ENCODE measurements around the gene SUSD1.

- TF ChIP-seq SIN3A (IDR thresholded peaks at IDR 0.05; ENCODE audit: borderline replicate concordance, low read depth, low read length) = no peak
- TF ChIP-seq CTCF (IDR thresholded peaks at IDR 0.05) = no peak
- TF ChIP-seq POLR2AphosphoS5 (IDR thresholded peaks at IDR 0.05; ENCODE audit: low read depth, low read length) = no peak
- no peak for TF ChIP-seq REST (IDR thresholded peaks at IDR 0.05; ENCODE audit: low read depth, low read length)
- TF ChIP-seq TAF1 (IDR thresholded peaks at IDR 0.05; ENCODE audit: borderline replicate concordance, low read depth, low read length) = no peak
- no peak for TF ChIP-seq MAX (IDR thresholded peaks at IDR 0.05; ENCODE audit: low read depth)
- no peak for TF ChIP-seq RFX5 (IDR thresholded peaks at IDR 0.05; ENCODE audit: low read length)
- no peak for TF ChIP-seq FOXM1 (IDR thresholded peaks at IDR 0.05; ENCODE audit: low read depth)
- TF ChIP-seq GATA2 (CRISPR knock-in tag; IDR thresholded peaks at IDR 0.05) = no peak
- no peak for TF ChIP-seq USF2 (IDR thresholded peaks at IDR 0.05; ENCODE audit: borderline replicate concordance, low read depth, low read length)
- TF ChIP-seq YY1 (IDR thresholded peaks at IDR 0.05; ENCODE audit: low read depth) = no peak
- no peak for TF ChIP-seq EP300 (IDR thresholded peaks at IDR 0.05; ENCODE audit: borderline replicate concordance in 1 of 2, low read depth in 1 of 2, low read length in 1 of 2)
- TF ChIP-seq MEF2A (IDR thresholded peaks at IDR 0.05; ENCODE audit: borderline replicate concordance, low read depth) = no peak
Measured at GRCh38 chr9:112094241-112094640, 80.9 kb downstream of the SUSD1 start.

Data from SK-N-SH (cell line).